OCI-LY1 (cell line): Measurements from ENCODE around the gene CXXC5.

ENCODE experiments used
- CTCF ChIP-seq: fragments of 200-600 bp; sonication (generic), shearing (Covaris generic); IDR thresholded peaks from 2 replicates; pipeline ENCODE4 v1.5.1; 2017; ENCODE audit warnings: mild to moderate bottlenecking, antibody characterized with exemption, low read length, moderate library complexity, mixed read lengths
- EZH2 ChIP-seq: fragments of 200-600 bp; sonication (generic), shearing (Covaris generic); IDR thresholded peaks from 2 replicates; pipeline ENCODE4 v1.8.0; 2017; ENCODE audit warnings: borderline replicate concordance, mixed run types, mild to moderate bottlenecking, antibody characterized with exemption, low read length, moderate library complexity, mixed read lengths

- TF ChIP-seq CTCF, result no peak
- no peak for TF ChIP-seq EZH2
Observed at GRCh38 chr5:139658501-139658927, 10.4 kb downstream of the CXXC5 start.
